ENCODE results near the gene WBP2.
"Not testable (repeated sequence)": the region's sequence is repeated elsewhere in the genome, so short reads cannot be mapped to it uniquely, and the experiment has no call there.

WBP2 gene

DNA sequence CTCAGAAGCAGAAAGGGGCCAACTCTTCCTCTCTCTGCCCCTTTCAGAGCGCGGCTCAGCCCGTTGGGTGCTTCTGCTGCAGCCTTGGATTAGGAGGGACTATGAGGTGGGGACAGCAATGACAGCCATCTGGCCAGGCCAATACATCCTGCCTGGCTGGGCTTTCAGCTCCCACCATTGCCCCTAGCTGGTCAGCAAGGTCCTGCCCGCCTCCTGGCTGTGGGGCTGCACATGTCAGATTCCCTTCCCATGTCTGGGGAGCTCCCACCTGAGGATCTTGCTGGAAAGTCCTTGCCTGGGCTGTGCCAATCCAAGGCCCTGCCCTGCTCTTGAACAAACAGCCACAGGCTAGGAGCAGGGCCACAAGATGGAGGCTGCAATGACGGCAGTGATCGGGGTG lies 33.3 kb upstream of the WBP2 start:
- no peak for DNase-seq

DNA sequence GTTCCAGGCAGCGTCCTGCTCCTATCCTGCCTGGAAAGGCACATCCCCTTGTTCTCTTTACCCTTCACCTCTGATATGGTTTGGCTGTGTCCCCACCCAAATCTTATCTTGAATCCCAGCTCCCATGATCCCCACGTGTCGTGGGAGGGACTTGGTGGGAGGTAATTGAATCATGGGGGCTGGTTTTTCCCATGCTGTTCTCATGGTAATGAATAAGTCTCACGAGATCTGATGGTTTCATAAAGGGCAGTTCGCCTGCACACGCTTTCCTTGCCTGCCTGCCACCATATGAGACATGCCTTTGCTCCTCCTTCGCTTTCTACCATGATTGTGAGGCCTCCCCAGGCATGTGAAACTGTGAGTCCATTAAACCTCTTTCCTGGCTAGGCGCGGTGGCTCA lies 30.7 kb upstream of the WBP2 start:
- not testable (repeated sequence) for DNase-seq

DNA sequence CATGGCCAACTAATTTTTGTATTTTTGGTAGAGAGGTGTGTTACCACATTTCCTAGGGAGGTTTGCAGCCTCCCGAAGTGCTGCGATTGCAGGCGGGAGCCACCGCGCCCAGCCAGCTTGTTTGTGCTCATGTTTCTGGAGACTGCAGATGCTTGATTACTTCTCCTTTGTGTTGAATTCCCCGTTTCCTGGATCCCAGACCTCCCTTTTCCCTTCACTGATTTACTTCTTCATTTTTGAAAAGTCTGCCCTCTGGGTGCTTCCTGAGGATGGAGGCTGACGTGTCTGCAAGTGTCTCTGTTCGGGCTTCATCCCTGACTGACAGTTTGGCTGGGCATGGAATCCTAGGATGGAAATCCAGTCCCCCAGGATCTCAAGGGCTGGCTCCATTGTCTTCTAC lies 30.3 kb upstream of the WBP2 start:
- DNase-seq: no peak

DNA sequence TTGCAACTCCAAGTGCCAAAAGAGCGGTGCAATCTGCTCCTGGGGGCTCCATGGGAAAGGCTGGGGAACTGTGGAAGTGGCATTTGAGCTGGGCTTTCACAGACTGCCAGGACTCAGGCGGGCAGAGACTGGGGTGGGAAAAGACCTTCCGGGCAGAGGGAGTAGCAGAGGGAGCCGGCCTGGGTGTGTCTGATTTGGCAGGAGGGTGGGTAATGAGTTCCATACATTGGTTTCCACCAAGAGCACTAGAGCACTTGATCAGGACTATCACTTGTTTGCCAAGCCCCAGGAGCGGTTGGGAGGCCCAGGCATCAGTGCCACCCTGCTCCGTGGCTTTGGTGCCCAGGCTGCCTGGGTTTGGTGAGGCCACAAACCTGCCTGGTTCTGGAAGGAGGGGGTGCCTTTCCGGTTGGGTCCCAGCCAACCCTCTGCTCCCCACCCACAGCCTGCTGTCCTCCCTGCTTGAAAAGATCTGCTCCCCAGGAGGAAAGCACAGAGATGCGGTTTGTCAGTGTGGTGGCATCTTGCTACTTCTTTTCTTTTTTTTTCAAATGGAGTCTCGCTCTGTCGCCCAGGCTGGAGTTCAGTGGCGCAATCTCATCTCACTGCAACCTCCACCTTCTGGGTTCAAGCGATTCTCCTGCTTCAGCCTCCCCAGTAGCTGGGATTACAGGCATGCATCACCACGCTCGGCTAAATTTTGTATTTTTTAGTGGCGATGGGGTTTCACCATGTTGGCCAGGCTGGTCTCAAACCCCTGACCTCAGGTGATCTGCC lies 26.7 kb upstream of the WBP2 start:
- DNase-seq: no peak

DNA sequence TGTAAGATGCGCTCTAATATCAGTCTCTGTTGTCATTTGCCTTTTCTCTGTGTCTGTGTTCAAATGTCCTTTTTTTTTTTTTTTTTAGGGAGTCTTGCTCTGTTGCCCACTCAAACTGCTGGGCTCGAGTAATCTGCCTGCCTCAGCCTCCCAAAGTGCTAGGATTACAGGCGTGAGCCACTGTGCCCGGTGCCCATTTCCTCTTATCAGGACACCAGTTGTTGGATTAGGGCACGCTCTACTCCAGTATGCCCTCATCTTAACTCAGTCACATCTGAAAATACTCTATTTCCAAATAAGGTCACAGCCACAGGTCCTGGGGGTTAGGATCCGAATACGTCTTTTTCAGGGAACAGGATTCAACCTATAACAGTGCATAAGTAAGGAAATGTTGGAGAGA lies 25.1 kb upstream of the WBP2 start:
- DNase-seq: no peak

DNA sequence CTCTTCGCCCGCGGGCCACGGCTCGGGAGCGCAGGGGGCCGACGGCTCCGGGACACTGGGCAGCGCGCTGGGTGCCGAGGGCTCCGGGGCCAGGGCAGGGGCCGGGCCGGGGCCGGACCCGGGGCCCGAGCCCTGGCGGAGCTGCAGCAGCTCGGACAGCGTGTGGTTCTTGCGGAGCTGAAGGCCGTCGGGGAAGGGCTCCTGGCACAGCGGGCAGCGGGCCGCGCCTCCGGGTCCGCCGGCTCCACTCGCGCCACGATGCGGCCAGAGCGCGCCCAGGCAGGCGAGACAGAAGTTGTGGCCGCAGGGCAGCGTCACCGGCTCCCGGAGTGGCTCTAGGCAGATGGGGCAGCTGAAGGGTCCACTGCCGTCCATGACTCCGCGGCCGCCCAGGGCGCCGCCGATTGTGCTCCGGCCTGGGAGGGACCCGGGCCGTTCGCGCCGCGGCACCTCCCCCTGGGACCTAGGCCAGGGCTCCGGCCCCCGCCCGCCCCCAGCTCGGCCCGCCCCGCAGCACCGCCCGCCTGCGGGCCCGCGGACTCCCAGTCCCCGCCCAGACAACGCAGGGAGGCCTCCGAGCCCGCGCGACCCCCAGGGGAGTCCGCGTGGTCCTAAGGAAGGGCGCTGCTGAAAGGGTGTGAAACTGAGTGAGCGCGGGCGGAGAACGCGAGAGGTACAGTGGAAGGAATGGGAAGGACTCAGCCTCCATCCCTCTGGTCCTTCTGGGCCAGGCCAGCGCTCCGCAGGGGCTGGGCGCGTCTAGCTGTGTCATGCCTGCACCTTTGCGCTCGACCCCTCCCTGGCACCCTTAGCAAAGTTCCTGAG lies 23.3 kb upstream of the WBP2 start, which contains the start of gene TRIM47:
TSS of gene TRIM47 (minus strand) at position 408 of the 825 bp plus-strand sequence. CDS start at position 375, 33 bp downstream.
- DNase-seq: no peak

DNA sequence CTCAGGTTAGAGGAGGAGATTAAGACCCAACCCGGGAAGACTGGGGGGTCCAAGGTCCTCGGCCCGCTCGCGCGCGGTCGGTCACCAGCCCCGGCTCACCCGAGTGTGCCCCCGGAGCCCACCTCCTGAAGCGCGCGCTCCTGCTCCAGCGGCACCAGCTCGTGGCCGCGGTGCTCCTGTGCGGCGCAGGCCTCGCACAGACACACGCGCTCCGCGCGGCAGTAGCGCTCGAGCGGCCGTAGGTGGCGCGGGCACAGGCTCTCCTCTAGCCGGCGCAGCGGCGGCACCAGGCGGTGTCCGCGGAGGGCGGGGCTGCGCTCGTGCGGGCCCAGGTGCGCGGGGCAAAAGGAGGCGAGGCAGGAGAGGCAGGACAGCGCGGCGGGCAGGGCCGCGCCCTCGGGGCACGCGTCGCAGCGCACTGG lies 22.6 kb upstream of the WBP2 start:
- peak; percentile 48 to 67 (median 54) for DNase-seq

DNA sequence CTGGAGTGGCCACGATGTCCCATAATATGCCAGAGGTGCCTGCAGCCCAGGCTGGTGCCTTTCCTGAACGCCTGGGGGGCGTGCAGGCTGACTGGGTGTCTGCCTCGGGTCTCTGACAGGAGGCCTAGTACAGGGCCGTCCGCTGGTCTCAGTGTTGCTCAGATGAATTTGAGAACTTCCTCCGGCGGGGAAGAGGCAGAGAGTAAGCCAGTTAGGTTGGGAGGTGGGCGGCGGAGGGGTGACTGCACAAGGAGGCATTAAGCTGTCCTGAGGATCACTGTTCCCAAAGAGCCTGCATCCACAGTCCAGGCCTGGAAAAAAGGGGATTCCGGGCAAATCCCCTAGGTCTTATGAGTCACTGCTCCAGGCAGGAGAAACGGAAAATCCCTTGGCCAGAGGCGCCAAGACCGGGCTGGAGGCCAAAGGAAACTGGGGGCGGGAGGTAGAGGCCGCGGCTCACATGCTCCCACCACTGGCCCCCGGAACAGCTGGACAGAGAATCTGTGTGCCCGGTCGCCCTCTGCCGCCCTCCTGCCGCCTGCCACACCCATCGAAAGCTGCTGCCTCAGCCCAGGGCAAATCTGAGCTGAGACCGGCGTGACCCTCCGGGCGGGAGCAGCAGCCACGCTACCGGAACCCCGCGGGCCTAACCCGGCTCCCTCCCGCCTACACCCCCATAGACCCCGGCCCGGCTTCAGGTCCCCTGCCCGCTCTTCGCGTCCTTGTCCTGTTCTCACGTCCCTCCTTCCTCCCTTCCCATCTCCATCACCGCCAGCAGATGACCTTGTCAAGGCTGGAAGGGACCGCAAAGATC lies 22.0 kb upstream of the WBP2 start:
- no peak for DNase-seq

DNA sequence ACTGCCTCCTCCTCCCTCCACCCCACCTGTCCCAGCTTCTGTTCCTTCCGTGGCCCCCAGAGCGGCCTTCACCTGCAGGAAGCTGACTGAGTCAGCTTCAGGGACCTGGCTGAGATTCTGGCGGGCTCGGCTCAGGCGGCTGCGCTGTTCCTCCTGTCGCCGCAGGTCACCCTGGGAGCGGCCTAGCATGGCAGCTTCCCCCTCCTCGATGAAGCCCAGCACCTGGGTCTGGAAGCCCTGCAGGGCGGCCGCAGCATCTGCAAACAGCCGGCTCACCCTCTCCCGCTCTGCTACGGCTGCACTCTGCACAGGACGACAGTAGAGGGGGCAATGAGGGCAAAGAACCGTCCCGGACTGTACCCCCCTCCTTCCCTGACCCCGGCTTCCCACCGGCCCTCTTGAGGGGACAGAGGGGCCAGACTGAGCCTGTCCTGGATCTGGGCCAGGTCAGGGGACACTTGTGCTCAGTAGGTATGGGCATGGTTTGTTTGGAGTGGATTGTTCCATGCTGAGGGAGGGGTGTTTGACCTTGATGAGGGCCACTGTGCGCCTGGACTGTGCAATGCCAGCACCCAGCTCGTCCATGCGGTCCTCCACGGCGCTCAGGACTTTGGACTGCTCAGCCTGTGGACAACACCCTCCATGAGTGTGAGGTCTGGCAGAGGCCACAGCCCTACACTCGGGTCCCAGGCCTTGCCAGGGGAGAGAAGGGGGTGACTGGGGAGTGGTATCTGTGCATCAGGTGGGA lies 21.2 kb upstream of the WBP2 start:
- DNase-seq: peak in 2 of 4 experiments; percentile 63 to 69

DNA sequence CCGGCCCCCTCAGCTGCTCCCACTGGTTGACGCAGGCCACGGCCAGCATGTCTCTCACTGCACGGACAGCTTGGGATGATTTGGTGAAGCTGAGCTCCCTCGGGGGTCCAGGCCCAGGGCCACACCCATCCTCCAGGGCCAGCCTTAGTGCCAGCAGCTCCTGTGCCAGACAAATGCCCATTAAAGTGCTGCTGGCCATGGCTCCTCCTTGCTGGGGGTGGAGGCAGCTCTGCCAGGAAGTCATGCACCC lies 20.7 kb upstream of the WBP2 start:
- no peak for DNase-seq

DNA sequence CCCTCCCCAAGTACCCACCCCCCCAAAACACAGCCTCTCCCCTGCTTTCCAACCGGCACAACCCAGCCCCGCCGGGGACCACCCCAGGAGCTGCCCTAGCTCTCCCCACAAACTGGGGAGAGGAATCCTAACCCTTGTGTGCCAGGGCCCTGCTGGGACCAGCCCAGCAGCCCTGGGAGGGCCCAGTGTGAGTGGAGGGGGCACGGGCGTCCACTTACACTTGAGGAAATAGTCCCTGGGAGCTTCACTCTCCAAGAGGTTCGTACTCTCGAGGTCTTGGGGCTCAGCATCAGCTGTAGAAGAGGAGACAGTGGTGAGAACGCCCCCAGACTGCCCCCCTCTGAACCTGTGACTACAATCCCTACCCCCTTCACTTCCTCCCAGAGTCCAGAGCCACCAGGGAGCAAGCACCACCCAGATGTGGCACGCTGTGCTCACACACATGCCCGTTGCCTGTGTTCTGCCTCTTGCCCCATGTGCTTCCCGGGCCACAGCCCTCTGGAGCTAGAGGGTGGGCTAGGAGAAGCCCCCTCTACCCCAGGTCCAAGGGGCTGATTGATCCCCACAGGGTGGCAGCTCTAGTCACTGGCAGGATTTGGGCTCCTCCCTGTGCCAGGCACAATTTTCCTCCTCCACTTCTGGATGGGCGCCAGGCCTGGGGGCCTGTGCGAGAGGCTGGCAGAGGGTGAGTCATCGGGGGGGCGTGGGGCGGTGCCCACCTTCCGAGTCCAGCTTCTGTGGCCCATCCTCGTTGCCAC lies 20.2 kb upstream of the WBP2 start:
- DNase-seq: no peak

DNA sequence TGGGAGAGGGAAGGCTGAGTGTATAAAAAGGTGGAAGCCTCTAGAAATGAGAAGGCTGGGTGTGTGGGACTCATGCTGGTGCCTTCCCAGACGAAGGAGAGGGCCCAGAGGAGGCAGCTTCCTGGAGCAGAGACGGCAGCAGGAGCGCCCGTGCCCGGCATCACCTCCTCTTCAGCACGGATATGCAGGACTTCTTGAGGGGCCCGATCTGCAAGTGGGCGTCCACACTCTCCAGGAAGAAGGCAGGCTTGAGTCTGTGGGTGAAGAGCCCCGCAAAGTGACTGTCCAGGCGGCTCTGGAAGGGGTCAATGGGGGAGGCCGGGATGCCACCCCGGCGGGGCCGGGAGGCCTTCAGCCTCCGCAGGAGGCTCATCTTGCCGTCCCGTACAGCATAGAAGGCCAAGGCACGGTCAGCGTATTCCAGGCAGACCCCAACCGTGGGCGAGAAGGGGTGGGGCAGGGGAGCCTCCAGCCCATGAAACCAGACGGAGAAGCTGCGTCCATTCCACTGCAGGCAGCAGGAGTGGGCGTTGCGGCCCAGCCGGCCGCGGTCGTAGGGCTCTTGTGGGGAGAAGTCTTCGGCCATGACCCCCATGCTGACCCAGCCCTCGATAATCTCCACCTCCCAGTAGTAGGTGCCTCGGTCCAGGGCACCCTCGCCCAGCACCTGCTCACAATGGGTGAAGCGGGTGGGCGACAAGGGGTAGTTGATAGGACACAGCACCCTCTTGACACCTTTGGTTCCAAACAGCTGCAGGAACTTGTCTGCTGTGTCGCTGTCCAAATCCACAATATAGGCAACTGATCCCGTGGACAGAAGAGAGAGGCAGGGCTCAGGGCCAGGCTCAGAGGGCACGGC lies 19.4 kb upstream of the WBP2 start:
- no peak for DNase-seq

DNA sequence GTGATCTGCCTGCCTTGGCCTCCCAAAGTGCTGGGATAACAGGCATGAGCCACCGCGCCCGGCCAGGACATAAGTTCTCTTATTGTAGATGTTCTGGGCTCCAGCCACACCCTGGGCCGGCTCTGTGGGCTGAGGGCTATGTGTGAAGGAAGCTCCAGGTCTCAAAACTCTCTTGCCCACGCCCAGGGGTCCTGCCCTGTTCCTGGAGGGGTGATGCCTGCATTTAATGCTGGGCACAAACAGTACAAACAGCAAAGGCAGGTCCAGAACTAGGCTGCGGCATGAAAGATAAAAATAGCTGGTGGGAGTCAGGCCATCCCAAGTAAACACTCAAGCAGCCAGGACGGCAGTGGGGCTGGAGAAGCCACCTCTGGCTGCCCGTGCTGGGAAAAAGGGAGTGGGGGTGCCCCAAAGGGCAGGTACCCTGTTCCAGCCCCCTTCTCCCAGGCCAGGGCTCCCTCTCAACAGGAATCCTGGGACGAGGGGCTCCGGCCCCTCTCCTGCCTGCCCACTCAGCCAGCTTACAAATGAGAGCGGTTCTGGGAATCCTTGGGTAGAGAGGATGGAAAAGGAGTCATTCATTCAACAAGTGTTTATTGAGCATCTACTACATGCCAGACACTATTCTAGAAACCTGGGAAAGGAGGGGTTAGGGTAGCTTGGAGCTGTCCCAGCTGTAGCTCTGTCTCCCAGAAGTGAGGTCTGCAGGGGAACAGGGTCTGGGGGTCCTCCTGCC lies 18.6 kb upstream of the WBP2 start:
- DNase-seq: no peak

DNA sequence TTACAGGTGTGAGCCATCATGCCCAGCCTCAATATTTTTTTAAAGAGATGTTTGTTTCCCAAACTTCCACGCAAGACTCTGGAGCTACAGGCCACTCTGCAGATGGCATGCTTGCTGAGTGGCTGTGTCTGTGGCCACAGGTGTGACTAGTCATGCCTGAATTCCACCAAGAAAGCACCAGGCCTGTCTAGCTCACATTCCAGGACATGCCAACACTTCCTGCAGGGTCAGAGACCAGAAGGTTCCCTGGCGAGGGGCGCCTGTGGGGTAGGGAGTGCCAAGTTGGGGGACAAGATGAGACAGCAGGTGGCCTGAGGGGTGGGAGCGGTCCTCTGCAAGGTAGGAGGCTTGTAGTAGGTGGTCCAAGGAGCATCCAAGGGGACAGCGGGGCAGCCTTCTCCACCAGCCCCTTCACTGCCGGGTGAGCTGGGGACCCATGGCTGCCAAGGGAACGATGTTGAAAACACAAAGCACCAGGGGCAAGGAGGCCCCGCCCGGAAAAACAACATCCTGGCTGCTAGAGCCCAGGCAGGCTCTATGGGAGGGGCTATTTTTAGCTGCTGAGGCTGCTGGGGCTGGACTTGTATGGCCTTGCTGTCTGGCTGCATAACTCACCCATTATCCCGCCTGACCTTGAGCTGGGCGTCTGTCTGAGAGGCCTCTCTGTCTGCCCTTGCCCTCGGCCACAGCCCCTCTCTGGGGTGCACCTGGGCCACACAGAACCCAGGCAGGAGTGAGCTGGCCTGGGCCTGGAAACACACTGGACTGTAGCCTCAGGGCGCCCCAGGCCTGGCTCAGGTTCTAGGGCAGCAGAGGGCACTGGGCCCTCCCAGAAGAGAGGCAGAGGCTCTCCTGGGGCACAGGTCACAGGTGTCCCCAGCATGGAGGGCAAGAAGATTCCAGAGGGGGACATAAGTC lies 17.6 kb upstream of the WBP2 start:
- peak in 2 of 4 experiments; percentile 37 to 44 for DNase-seq

DNA sequence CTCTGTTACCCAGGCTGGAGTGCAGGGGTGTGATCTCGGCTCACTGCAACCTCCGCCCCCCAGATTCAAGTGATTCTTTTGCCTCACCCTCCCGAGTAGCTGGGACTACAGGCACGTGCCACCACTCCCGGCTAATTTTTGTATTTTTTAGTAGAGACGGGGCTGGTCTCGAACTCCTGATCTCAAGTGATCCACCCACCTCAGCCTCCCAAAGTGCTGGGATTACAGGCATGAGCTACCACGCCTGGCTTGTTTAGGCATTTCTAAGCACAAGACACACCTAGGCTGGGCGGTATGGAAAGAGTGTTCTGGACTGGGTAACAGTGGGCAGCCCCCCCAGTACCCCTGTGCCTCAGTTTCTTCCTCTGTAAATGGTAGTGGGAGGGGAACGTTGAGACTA lies 15.1 kb upstream of the WBP2 start:
- not testable (repeated sequence) for DNase-seq

DNA sequence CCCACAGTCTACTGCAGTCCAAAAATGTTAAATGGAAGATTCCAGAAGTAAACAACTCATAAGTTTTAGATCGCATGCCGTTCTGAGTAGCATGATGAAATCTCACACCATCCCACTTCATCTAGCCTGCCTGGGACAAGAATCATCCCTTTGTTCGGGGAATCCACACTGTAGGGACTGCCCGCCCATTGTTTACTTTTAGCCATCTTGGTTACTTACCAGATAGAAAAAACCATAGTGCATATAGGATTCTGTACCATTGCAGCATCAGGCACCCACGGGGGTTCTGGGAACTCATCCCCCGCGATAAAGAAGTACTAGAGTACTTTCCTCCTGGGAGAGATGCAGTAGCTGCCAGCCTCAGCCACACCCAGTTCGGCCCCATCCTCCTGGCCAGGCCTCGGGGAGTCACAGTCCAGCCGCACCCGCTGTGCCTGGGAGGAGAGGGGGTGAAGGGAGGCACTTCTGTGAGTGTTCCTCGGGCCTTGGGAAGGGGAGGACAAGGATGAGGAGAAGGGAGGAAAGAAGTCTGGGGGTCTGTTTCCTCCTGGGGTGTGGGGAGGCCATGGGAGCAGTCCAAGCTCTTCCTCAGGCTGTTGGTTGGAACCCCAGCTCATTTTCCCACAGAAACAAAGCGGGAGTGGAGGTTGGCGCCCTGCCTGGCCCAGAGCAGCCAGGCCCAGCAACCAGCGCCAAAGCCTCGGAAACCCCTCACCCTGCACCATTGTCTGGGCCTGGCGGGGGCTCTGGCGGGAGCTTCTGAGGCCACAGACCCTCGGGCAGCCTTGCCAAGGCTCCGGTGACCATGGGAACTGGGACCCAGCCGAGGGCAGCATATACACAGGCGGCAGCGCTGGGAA lies 14.4 kb upstream of the WBP2 start:
- DNase-seq: no peak

DNA sequence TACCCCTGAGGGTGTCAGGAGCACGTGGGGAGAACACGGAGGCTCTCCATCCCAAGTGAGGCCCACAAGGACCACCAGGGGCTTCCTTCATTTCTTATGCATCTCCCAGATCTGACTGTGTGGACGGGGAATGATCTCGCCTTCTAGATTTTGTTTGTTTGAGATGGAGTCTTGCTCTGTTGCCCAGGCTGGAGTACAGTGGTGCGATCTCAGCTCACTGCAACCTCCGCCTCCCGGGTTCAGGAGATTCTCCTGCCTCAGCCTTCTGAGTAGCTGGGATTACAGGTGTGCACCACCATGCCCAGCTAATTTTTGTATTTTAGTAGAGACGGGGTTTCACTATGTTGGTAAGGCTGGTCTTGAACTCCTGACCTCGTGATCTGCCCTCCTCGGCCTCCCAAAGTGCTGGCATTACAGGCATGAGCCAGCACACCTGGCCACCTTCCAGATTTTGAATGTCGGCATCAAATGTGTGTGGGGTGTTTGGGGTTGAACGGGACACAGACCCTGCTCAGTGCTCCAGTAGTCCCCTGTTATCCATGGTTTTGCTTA lies 13.7 kb upstream of the WBP2 start:
- DNase-seq: not testable (repeated sequence)
